Measurements from ENCODE around the gene GP1BB.

Gene GP1BB

DNA sequence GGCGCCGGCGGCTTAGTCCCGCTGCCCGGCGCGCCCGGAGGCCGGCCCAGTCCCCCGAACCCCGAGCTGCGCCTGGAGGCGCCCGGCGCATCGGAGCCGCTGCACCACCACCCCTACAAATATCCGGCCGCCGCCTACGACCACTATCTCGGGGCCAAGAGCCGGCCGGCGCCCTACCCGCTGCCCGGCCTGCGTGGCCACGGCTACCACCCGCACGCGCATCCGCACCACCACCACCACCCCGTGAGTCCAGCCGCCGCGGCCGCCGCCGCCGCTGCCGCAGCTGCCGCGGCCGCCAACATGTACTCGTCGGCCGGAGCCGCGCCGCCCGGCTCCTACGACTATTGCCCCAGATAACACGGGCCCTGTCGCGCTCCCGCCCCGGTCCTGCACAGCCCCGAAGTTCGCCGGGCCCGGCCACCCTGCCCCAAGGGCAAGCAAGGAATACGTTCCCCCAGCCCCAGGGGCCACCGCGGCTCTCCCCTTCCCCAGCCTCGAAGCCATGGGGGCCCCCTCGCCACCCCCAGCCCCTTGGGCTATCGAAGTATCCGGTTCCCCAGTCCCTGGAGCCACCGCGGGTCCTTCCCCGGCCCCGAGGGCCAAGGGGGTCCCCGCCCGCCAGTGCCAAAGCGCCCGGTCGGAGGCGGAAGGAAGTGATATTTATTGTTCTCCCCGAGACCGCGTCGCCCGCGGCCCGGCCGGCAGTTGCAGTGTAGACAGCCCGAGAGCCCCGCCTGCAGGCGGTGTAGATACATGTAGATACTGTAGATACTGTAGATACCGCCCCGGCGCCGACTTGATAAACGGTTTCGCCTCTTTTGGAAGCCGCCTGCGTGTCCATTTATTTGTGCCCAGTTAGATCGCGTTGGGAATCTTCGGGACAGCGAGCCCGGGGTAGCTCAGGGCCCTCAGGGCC lies 43.4 kb downstream of the GP1BB start:
- DNase-seq (ENCODE audit: low read depth in 2 of 2), result peak in 1 of 2 donors; percentile 13

DNA sequence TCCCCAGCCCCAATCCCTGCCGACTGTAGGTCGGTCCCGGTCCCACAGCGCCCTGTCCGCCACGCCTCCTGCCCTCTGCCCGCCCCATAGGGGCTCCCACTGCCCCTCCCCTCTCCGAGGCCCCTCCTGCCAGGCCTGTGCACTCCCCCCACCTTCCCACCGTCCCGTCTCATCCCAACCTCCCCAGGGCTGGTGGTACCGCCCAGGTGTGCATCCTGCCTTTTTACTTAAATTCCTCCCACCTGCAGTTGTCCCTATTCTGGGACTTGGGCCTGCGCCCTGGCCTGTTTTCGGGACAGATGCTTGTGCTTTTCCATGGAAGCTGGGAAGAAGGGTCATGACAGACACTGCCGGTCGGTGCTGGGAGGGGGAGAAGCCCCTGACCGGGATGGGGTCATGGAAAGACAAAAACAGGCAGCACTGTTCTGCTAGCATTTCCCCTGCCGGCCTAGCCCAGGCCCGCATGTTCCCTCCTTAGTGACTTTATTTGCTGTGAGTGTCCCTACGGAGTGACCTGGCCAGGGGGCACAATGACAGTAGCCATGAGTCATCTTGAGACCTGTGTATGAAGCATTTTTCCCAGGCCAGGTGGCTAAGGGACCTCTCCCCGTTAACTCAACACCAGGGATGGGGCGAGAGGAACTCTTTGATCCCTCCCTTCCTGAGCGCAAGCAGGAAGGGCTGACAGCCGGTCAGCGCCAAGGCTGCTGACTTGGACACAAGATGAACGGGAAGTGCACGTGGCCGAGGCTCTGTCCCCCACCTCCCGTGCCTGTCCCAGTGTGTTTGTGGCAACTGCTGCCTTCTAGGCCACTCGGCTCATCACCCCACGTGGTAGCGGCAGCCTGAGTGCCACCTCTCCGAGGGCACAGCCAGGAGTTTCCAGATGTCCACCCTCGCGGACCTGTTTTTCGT lies 44.3 kb downstream of the GP1BB start:
- DNase-seq (ENCODE audit: low read depth in 2 of 2), result no peak

DNA sequence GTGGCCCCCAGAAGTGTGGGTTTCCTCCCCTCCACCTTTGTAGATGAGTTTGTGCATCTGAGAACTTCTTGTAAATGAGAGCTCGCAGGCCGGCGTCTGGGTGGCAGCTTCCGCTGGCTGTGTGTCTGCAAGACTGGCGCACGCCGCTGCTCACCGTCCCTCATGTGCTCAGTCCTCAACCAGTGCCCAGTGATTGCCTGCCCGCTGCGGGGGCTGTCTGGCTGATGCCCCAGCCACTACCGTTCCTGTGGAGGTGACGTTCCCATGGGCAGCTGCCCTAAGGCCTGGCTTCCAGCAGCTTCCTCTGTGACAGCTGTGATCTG lies 46.0 kb downstream of the GP1BB start:
- no peak for DNase-seq (ENCODE audit: low read depth in 2 of 2)

DNA sequence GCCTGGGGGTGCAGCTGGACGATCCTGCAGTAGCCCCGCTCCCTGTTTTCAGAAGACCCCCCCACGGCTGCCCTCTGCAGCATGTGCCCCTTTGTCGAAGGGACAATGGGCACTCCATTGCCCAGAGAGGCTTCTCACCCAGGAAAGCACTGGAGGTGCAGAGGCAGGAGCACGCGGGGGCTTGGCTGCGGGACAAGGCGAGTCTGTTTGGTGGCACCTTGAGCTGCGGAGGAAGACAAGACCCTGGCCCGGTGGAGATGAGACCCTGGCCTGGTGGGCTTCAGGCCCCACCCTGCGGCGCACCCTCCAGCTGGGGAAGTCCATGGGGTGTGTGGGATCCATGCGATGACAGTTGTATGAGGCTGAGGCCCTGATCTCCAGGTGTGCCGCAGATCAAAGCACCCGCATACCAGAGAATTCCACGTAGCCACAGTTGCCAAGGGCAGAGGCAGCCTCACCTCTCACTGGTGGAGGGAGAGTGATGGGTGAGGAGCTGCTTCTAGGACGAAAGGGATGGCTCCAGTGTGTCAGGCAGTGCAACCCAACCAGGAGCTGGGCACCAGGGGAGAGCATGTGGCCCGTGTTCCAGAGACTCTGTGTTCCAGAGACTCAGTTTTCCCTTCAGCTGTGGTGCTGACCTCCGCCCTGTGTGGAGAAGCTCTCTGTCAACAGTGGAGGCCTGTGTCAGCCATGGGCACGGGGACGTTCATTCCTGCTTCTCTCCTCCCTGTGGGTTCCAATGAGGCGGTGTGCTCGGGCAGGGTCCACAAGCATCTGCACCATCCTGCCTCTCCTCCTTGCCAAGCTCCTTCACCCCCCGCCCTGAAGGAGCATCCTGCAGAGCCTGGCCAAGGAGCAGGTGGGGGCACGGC lies 47.2 kb downstream of the GP1BB start:
- no peak for DNase-seq (ENCODE audit: low read depth in 2 of 2)

DNA sequence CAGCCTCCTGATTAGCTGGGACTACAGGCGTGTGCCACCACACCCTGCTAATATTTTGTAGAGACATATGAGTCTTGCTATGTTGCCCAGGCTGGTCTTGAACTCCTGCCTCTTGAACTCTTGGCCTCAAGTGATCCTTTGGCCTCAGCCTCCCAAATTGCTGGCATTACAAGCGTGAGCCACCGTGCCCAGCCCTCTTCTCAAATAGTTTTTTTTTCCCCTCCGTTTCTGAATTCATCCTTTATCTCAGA lies 49.0 kb downstream of the GP1BB start:
- DNase-seq (ENCODE audit: low read depth in 2 of 2), result no peak

DNA sequence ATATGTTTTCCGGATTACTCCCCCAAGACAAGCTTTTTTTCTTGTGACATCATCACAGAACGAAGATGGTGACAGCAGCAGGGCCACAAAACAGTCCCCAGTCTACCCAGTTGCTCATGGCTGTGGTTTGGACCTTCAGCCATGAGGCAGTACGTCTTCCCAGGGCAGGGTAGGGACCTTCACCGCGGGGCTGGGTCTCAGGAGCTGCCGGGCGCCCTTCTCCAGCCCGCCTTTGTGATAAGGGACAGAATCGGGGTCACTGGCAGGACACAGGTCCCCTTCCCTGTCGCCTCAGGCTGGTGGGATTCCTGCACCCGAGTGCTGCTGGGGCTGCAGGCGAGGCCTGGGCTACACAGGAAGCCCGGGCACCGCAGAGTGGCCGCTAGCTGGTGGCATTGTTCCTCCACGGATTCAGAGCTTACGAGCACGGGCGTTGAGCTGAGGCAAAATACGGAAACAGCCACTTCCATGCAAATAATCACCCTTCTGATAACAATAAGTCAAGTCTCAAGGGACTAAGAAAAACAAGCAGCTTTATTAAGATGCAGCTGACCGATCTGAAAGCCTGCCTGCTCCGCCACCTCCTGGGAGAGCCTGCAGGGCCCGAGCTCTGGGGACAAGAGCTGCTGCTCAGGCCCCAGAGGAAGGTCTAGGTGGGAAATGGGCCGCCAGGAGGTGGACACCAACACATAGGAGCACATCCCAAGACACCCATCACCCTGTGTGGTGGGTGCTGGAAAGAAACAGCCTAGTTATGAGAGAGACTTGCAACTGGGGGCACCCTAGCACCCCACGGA lies 49.5 kb downstream of the GP1BB start:
- no peak for DNase-seq (ENCODE audit: low read depth in 2 of 2)

DNA sequence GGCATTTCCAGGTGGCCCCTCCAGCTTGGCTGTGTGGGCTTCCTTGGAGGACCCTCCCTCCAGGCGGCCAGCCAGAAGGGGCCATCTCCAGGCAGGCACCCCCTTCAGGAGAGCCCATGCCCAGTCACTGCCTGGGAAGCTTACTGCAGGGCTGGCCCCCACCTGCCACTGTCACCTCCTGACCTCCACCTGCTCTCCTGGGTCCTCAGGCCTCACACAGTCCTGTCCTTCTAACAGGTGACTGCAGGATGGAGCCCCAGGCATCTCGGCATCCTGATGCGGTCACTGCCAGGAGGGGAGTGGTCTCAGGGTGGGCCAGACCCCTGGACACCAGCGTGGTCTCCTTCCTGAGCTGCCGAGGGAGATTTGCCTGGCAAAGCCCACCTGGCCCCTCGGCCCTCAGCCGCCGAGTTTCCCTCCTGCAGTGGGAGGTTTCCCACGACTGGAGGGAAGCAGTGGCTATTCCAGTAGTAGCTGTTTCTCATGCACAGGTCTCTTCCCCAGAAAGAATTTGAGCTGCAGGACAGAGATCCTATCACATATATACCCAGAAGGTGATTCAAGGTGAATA lies 50.2 kb downstream of the GP1BB start:
- DNase-seq (ENCODE audit: low read depth in 2 of 2), result no peak
